ENCODE measurements around the gene RAD23A.

Gene RAD23A

DNA sequence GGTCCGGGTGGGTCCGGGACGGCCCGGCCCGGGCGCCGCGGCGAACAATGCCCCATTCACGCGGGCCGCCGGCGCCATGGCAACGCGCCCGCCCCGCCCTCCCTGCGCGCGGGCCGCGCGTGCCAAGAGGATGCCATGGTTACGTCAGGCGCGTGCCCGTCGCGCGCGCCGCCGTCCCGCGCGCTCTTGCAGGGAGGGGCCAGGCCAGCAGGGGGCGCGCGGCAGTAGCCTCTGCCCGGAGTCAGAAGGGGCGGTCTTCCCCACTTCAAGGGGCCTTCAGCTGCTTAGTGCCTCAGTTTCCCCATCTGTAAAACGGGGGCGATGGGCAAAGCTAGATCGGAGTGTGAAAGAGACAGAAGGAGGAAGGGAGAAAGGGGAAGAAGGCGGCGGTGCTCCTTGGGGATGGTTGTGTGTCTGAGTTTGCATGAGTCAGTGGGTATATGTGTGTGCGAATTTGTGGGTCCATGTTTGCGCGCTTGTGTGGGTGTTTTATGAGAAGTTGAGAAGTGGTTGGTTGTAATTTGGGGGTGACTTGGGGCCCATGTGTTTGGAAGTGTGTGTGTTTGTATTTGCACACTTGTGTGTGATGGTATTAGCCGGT is 38.0 kb downstream of the RAD23A start:
- peak; percentile 80 for DNase-seq

DNA sequence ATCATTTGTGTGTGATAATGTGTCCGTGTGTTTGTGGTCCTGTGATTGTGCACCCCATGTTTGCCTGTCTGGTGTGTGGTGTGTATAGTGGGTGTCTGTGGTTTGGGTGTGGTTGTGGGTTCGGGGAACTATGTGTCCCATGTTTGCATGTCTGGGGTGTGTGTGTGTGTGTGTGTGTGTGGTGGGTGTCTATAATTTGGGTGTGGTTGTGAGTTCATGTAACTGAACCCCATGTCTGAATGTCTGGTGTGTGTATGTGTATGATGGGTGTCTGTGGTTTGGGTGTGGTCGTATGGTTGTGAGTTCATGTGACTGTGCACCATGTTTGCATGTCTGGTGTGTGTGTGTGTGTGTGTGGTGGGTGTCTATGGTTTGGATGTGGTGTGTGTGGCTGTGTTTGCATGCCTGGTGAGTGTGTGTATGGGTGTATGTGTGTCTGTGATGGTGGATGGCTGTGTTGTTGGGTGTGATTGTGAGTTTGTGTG is 38.5 kb downstream of the RAD23A start:
- DNase-seq = no peak

GRCh38 chr19:12984683-12985048 is 39.0 kb downstream of the RAD23A start:
- no peak for DNase-seq

DNA sequence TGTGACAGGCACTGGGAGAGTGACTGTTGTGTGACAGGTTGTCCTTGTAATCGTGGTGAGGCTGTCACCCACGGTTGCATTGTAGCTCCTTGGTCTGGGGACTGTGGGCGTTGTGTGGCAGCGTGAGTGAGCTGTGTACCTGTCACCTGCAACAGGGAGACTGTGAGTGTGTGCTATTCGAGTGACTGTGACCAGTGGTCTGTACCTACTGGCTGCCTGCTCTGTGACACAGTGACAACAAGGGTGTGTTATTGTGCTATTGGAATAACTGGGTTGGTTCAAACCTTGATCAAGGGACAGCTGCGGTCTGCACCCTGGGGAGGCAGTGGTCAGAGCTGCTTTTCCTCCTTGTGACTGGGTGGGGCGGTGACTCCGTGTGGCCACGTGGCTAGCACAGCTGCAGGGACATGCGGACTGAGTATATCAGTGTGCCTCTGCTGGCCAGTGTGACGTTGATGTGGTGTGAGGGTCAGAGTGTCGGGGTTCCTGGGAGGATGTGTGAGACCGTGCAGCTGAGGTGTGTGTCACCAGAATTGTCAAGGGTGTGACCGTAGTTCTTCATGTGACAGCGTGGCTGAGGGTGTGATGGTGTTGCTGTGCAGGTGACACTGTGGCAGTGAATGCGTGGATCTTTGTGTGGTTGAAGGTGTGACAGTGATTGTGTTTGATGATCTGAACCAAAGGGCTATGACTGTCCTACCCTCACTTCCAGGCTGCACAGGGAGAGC is 39.6 kb downstream of the RAD23A start:
- DNase-seq = no peak

GRCh38 chr19:12986726-12987125 is 41.1 kb downstream of the RAD23A start:
- DNase-seq = no peak

DNA sequence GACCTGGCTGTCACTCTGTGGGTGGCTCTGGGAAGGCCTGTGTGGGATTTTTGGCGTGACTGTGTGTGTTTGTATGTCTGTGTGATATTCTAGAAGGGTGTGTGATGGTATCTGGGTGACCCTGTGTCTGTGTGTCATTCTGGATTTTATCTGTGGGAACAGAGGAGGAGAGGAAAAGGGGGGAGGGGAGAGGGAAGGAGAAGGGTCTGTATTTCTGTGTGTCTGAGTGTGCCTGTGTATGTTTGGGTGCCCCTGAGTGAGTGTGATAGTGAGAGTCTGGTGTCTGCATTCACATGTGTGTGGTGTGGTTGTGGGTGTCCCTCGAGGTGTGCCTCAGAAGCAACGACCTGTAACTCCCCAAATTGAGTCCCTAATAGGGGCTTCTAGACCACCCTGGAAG is 41.5 kb downstream of the RAD23A start:
- DNase-seq = no peak

GRCh38 chr19:12987781-12988180 is 42.1 kb downstream of the RAD23A start:
- DNase-seq = no peak

DNA sequence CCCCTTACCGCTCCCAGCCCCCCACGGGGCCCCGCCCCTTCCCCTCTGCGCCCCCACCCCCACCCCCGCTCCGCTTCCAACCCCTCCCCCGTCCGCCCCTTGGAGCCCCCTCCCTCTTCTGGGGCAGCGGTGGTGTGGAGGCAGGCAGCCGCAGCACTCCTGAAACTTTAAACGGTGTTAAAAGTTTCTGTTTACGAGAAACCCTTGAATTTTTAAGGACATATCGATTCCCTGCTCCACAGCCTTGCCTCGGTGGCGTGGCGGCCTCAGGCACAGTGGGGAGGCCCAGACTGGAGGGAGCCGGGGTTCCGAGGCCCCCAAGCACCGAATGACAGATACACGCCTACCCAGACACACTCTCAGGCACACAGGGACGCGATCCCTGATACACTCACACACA is 44.8 kb downstream of the RAD23A start:
- no peak for DNase-seq

GRCh38 chr19:12990853-12991252 is 45.2 kb downstream of the RAD23A start:
- DNase-seq = no peak

DNA sequence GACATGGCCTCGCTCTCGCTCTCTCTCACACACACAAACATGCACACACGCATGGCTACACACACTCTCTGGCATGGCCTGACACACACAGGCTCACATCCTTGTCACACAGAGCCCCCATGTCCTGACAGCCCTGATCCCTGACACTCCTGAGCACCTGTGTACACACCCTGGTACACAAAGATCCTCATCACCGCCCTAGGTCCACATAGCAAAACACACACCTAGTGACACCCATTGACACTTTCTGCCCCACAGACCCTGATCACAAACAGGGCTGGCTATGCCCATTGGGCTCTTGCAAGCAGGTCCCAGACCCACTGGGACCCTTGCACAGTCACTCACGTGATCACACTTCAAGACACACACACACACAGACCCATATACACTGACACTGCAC is 45.6 kb downstream of the RAD23A start:
- no peak for DNase-seq

GRCh38 chr19:12992729-12993128 is 47.1 kb downstream of the RAD23A start:
- DNase-seq = no peak

DNA sequence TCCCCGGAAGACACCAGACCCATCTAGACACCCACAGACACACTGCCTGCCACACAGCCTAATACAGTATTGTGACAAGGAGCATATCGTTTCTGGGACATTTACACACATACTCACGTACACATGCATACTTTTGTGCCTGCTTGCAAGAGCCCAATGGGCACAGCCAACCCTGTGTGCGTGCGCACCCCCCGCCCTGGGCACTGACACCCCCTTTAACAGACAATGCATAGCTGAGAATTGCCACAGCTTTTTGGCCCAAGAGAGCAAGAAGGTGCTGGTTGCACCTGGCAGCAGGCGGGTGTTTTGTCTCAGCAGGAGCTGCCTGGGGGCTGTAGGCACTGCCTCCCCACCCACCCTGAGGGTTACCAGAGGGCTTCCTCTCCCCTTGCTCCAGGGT is 47.9 kb downstream of the RAD23A start:
- DNase-seq = no peak

DNA sequence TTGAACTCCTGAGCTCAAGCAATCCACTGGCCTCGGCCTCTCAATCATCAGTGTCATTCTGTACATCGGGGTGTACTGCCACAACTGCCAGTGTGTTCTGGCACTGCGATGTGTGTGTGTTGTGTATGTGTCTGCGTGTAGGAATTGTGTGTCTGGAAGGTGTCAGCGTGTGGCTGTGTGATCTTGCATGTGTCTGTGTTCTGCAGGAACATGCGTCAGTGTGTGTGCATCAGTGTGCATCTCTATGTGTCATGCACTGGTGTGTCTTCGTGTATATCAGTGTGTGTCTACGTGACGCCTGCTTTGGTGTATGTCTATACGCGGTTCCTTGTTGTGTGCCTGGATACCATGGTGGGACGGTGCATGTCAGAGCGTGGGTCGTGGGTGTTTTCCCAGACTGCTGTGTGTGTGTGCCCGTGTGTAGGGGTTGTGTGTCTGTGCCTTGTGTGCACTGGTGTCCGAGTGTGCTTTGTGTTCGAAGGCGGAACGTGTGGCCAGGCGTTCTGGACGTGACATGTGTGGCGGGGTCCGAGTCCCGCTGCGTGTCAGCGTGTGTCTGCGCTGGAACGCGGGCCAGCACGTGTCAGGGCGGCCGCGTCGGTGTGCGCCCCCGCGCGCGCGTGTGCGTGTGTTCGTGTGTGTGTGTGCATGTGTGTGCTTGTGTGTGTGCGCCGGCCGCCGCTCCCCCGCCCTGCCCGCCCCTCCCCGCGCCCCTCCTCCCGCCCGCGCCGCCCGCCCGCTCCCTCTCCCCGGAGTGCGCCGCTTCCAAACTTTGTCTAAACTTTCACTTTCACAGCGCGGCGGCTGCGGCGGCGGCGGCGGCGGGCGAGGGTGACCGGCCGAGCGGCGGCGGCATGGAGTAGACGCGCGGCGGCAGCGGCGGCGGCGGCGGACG is 49.3 kb downstream of the RAD23A start, which contains the start of gene NFIX:
Gene NFIX (plus strand): TSS at position 775 of the 895 bp plus-strand sequence. CDS start 363 bp downstream, outside the sequence.
- peak; percentile 59 for DNase-seq

DNA sequence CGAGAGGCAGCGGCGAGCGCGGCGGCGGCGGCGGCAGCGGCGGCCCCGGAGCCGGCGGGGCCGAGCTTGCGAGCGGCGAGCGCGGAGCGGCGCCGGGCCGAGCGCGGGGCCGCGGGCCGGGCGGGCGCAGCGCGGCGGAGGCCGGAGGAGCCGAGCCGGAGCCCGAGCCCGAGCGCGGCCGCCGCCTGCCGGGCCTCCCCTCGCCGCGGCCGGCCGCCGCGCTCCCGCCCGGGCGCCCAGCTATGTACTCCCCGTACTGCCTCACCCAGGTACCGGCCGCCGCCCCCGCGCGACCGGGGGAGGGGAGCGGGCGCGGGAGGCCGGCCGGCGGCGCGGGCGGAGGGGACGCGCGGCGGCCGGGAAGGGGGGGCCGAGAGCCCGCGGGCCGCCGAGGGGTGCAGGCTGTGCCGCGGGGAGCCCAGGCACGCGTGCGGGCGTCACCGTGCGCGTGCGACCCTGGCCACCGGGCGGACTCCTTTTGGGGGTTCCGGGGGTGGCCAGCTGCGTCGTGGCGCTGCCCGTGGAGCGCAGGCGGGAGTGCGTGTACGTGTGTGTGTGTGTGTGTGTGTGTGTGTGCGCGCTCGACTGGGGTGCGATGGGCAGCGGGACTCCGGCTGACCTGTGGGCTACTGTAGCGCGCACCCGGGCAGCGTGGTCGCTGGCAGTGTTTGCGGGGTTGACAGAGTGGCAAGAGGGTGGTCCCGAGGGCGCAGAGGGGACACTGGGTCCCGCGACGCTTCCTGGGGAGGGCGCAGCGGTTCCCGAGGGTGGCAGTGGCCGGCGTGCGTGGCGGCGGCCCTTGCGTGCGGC is 50.1 kb downstream of the RAD23A start:
- peak; percentile 83 for DNase-seq

DNA sequence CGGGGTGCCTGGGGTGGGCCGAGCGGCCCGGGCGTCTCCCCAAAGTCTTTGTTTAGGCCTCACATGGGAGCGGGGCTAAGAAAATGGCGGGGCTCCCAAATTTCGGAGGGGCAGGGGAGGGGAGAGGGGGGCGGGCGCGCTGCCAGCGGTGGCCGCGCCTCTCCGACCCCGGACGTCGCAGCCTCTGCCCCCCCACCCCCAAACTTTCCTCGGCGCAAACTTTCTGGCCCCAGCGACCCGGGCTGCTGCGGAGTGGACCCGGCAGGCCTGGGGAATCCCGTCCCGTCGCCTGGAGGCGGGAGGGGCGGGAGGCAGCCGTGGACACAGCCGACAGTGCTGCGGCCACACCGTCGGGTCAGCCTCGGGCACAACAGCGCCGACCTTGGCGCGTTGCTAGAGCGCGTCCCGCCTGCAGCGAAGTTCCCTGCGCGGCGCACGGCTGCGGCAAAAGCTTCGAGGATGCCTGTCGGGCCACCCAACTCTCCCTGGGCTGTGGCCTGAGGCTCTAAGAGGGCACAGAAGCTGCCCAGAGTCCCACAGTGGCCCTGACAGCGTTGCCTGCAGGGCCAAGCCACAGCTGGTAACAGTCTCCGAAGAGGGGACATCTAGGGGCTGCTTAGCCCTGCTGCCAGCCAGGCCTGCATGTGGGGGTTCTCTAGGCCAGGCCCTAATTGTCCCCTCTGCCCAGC is 50.9 kb downstream of the RAD23A start:
- DNase-seq = peak; percentile 51

- no peak for DNase-seq
Measured at GRCh38 chr19:12997179-12997966, 51.7 kb downstream of the RAD23A start.

DNA sequence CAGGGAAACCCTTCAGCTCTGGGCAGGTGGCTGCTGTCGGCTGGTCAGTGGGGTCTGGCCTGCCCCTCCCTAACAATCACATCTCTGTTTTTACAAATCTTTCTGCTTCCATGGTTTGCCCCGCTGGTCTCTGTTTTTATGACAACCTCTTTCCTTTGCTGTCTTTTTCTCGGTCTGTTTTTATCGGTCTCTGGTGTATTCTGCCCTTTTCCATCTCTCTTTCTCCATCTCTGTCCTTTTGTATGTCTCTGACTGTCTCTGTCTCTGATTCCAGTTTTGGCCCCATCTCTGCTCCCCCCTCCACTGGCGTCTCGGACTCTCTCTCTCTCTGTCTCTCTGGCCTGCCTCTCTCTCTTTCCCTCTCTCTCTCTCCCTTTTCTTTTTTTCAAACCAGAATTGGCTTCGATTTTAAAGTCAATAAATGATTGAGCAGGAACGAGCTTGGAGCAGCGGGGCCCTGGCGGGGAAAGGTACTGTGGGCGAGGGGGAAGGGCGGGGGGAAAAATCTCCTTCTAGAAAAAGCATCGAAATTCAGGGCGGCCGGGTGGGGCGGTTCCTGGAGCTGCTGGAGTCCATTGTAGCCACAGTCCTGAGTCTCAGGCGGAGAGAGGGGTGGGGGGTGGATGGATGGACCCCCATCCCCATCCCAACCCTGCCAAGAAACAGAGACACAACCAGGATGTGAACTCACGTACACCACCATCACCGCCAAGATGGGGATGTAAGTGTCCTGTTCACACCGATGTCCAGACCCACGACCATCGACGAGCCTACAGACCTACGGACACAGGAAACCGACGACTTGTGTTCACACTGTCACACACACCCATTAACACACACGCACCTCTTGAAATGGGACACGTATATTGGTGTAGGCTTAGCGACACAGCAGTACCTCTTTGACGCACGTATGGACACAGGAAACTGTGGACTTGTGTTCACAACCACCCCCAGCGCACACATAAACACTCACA is 52.6 kb downstream of the RAD23A start:
- DNase-seq = no peak

GRCh38 chr19:13001166-13001501 is 55.5 kb downstream of the RAD23A start:
- DNase-seq = no peak

DNA sequence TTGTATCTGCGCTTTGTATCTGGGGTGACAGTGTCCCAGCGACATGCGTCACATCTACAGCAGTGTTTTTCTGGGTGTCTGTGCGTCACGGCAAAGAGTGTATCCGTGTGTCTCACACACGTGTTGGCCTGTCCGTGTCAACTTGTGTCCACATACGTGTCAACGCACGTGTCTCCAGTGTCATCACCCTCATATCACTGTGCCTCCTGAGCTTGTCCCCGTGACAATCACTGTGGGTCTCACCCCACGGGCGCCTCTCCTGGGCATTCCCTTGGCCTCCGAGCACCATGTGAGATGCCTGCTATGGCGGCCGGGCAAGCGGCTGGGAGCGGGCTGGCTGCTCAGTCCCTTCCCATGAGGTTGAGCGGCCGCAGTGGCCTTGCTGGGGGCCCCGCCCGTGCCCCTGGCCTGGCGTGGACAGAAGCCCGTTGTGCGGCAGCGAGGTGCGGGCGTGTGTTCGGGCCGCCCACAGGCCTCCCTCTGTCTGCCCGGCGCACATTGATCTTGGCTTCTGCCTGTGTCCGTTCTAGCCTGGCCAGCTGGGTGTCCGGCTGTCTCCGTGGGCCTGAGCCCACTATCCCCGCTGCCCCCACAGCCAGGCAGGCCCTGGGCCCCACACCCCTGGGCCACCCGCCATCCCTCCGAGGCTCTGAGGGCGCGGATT is 56.0 kb downstream of the RAD23A start:
- DNase-seq = no peak
